NCI-H1694 treated with DMSO at 0.1 percent for 48 hours (cell line): ENCODE measurements around the gene SLPI.

Experiments used
- DNase-seq: peaks from one replicate; lab custom pipeline; 2025; lab: John Stamatoyannopoulos, UW

SLPI gene

DNA sequence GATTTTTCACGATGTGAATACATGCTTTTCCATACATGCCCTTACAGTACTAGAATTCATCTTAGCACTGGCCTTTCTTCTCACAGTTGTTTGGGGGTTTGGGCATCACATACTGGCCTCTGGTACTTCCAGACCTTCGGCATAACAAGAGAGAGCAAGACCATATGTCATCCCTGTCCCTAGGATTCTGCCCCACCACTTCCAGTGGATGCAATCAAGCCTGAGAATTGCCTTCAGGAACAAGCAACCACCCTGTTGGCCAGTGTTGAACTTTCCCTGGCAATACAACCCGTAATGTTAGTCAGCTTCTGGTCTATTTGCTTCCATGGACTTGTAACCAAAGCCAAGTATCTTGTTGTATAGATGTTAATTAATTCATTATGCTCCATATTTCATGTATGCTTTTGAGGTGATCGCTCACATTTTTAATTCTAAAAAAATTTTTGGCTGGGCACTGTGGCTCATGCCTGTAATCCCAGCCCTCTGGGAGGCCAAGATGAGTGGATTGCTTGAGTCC lies 15.4 kb upstream of the SLPI start:
- no peak for DNase-seq

DNA sequence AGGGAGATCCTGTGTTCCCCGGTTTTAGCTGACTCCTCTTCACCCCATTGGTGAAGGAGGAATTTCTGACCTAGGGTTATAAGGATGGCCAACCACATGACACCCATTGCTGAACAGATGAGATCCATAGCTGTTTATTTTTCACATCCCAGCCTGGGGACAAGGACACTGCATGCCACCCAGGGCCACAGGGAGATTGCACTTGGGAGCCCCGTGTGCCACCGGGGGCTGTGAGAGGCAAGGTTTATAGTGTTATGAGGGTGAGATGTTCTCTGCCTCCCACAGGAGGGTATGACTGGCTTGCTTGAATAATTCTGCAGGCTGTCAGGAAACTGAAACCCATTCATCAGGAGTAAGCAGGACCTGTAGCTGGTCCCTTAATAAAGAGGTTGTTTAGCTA lies 14.7 kb upstream of the SLPI start:
- DNase-seq = no peak

DNA sequence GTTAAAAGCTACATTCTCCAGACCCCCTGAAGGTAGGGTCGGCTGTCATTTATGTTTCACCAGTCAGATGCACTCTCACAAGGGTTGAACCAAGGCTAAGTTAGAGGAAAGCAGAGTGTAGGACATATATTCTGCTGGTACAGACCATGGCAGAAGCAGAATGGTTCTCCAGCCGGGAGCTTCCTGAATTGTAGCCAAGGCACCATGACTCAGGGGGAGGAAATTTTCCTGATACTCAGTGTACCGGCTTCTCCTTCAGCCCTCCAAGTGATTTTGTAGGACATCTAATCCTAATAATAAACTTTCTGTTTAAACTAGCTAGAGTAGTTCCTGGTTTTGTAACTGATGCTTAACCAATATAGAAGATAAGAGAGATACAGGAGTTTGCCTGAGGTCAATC lies 14.2 kb upstream of the SLPI start:
- DNase-seq = no peak

DNA sequence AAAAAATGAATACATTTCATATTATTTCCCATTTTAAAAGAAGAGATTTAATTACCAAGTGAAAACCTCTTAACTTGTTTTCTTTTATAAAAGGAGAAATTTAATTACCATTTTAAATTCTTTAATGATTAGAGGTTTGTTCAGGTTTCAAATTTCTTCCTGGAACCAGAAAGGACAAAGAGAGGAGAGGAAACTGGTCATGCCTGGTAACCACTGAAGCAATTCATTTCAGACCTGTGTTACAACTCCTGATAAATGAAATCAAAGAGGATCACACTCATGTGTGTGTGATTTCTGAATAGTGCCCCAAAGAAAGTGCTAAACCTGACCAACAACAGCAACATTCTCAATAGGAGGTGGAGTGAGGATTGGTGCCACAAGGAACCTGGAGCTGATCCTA lies 12.6 kb upstream of the SLPI start:
- DNase-seq = no peak

DNA sequence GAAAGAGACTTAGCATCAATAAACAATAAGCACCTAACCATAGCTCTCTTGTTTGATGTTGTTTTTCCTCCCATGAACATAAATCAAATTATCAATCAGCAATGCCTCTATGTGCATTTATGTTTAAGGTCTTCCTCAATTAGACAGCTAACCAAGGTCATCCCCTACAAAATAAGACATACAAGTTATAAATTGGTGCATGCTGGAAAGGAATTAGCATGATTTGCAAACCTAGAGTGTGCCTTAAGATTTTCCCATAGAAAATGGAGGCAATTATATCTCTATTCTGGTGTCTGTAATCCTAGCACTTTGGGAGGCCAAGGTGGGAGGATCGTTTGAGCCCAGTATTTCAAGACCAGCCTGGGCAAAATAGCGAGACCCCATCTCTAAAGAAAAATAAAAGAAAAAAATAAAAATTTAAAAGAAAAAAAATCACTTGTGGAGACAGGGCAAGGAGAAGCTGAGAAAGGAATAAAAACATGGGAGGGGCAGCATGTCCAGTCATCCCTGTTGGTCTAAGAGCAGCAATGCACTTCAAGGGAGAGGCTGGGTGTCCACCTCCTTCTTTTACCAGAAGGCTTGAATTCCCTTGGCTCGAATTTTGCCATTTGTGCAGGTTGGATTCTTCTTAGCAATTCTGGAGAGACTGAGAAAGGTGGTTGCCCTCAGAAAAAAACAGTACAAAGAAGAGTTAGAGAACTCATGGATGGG lies 9.3 kb upstream of the SLPI start:
- no peak for DNase-seq

DNA sequence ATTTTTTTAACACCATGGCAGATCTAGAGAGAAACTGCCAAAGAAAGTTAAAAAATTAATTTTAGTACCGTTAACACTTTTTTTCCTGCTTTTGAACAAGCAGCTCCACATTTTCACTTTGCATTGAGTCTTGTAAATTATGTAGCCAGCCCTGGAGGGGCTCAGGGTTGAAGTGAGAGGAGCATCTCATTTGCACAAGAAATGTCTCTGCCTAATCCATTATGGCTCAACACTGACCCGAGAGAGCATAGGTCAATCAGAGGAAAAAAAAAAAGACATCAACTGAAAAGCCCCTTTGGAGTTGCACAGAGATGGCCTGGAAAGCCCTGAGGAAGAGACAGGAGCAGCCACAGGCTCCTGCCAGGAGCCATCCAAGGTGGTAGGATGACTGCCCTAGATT lies 4.3 kb upstream of the SLPI start:
- DNase-seq = no peak

DNA sequence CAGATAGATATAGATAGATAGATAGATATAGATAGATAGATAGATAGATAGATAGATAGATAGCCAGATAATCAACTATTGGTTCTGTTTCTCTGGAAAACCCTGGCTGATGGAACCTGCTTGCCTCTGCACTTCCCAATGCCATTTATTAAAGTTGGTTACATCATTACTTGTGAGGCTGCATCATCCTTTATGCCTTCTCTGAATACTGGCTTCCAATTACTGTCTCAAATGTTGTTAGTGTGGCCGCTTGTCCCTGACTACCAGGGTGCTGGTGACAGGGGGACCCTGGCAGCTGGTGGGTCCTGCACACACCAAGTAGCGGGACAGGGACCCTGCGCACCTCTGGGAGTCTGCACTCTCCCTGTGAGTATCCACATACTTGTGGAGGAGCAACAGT lies 3.9 kb upstream of the SLPI start:
- no peak for DNase-seq

DNA sequence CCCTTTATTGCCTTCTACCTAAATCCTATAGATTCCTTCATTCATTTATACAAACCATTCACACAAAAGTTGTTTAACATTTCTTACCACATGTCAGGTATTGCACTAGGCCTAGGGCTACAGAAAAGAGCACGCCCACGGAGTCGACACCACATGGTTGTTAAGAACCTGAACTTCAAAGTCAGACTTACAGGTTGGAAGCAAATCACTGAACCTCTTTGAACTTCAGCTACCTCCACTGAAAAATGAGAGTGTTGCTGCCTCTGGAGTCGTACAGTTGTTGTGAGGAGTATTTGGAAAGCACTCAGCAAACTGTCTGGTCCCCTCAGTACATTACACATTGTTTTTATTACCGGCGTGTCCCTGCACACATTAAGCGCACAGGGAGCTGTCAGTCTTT lies 3.3 kb upstream of the SLPI start:
- DNase-seq = no peak

DNA sequence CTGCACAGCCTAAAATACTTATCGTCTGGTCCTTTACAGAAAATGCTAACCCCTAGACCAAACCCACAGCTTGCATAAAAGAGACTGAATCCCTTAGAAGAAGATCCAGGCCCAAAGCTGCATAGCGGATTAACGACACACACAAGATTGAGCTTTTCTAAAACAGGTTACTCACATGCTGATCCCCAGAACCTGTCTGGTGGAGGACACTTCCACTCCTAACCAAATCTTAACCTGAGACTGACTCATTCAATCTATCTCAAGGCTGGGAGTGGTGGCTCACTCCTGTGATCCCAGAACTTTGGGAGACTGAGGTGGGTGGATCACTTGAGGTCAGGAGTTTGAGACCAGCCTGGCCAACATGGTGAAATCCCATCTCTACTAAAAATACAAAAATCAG lies 2.8 kb upstream of the SLPI start:
- DNase-seq = no peak

DNA sequence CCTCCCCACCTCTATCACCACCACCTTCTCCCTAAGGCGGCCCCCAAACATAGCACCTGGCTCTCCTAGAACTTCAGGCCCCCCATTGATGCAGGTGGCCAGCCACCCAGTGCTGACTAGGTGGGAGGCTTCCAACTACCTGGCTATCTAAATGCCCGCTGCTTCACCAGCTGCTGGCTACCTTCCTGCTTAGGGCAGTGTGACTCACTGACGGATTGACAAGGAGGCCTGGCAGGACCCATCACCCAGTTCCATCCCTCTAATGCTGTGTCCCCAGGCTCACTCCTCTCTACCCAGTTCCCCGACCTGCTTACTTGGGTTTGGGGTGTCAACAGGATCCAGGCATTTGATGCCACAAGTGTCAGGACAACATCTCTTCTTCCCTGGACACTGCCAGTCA lies 1.1 kb downstream of the SLPI start:
- no peak for DNase-seq

DNA sequence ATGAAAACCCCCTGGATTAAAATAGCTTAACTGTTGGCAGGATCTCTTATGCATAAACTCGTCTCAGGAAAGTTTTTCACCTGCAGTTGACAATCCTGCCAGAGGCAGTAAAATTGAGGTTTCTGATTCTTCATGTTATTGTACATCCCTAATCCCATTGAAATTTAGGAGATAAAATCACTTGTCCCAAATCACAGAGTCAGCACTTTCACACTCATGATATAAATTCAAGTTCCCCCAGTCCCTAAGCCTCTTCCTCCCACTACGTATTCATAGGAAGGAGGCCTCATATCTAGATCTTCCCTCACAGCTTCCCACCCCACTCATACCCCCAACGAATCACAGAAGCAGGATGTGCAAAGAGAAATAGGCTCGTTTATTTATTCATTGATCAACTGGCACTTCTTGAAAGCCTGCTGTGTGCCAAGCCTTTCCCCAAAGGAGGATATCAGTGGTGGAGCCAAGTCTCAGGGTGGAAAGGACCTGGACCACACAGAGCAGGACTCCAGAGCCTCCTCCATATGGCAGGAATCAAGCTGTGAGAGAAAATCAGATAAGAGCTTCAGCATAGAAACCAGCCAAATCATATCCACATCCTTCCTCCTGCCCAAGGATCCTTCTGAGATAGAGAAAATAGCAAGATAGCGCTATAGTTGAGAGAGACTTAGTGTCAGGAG lies 2.3 kb downstream of the SLPI start:
- DNase-seq = no peak

DNA sequence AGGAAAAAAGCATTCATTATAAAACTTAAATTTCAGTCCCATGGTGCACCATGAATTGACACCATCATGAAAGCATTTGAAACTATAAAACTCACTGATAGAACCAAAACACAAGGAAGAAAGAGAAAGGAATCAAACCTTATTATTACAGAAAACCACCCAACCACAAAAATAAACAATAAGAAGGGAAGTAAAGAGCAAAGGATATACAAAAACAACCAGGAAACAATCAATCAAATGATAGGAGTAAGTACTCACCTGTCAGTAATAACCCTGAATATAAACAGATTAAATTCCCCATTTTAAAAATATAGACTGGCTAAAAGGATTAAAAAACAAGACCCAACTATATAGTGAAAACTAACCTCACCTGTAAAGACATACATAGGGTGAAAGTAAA lies 5.8 kb downstream of the SLPI start:
- no peak for DNase-seq

DNA sequence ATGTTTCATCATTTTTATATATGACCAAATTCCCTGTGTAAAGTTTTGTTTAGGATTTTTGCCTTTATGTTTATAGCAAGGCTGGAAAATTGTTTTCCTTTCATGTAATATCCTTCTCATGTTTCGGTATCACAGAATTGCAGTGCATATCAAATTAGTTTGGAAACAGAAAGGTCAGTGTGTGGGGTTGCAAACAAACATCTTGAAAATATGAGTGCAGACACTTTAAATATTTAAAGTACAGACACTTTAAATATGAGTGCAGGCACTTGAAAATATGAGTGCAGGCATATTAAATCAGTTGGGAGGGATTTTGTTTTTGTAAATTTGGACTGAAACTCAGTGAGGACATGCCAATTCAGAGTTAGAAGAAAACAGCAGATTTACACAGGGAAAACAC lies 6.5 kb downstream of the SLPI start:
- DNase-seq = no peak

DNA sequence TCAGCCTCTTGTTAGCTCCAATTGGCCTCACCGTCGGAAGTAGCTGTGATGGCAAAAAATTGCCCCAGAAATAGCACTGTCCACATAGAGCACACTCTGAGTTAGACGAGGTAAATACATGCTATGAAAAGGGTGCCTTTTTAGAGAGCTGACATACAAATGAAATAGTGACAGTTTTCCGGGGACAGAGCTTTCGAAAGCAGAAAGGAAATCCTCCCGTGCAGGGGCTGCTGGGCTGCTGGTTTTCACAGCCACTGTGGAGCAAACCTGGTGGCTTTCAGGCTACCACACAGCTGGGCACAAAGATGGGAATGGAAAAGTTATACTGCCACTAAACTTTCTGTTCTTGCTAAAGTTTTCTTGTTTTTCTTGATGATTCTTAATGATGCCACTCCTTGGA lies 8.3 kb downstream of the SLPI start:
- DNase-seq = no peak

DNA sequence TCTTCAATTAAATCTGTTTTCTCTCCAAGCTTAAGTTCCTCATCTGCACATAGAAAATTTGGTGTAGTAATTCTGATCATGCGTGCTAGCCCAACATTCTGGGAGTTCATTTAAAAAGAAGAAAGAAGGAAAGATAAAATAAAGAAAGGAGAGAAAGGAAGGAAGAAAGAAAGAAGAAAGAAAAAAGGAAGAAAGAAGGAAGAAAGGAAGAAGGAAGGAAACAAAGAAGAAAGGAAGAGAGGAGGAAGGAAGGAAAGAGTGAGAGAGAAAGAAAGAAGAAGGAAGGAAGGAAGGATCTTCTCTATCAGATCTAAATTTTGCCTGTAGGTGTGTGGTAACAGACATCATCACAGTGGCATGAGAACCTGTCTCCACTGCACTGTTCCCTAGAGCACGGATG lies 16.2 kb downstream of the SLPI start:
- DNase-seq = no peak

DNA sequence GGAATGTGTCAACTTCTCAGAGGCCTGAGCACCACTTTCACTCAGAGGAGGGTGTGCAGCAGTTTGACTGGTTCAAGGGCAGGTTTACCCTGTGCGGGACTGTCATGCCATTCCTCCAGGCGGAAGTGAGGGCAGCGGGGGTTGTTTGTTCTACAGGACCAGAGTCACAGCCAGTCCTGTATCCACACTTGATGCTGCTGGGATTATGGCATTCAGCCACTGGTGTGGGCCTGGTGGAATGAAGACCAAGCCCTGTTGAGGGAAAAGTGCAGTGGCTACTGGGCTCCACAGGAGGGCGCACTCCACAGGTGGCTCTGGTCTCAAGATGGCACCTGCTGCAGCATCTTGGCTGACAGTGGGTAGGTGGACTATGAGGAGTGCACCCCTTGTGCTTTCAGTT lies 18.4 kb downstream of the SLPI start:
- no peak for DNase-seq

DNA sequence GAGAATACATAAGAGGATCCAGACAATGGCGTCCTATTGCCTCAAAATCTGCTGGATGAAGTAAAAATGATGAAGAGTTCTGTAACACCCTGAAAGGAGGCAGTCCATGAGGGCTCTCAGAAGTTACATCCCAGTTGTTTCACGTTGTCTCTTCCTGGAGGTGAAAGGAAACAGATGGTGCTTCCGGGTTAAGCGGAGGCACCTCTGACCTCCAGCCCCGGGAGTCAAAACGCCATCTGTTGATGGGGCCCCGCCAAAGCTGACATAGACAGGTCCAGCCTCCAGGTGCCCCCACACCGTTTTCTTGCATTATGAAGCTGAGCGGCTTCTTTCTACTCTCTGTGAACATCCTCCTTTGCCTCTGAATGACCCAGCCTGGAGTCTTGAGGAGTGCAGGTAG lies 23.7 kb downstream of the SLPI start:
- no peak for DNase-seq

DNA sequence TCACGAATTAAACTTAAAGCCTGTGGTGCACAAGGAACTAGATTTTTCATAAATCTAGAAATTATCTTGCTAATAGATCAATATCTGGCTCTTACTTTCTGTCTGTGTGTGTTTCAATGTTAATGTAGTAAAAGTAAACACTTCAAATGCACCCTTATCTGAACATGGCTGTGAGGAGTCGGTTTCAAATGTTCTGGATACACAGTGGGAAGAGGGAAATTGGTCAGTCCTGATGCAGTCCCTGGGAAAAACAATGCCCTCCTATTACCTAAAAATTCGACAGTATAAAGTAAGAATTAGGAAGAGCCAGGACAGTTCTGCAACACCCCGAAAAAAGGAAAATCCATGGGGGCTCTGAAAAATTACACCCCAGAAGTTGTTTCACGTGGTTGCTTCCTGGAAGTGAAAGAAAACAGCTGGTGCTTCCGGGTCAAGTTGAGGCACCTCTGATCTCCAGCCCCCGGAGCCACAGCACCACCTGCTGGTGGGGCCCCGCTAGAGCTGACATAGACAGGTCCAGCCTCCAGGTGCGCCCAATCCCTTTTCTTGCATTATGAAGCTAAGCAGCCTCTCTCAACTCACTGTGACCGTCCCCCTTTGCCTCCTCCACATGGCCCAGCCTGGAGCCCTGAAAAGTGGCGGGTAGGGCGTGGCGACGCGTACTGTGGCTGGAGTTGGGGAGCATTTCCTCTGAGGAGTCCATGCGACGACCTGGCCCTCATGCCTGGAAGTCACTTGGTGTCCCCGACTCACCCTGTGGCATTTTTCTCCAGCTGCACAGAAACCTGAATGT lies 24.9 kb downstream of the SLPI start:
- DNase-seq = no peak

DNA sequence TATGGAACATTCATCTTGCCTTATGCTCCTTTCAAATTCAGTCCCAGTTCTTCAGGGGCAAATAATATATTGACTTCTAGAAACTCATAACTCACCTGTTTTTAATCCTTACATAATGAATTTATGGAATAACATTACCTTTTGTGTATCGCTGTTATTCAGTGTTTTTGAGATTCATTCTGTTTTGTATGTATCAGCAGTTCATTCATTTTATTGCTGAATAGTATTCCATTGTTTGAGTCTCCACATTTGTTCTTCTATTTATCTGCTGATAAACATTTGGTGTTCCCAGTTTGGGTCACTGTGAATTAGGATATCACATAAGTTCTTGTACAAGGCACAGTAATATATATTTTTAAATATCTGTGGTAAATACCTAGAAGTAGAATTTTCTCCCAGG lies 28.1 kb downstream of the SLPI start:
- DNase-seq = no peak

DNA sequence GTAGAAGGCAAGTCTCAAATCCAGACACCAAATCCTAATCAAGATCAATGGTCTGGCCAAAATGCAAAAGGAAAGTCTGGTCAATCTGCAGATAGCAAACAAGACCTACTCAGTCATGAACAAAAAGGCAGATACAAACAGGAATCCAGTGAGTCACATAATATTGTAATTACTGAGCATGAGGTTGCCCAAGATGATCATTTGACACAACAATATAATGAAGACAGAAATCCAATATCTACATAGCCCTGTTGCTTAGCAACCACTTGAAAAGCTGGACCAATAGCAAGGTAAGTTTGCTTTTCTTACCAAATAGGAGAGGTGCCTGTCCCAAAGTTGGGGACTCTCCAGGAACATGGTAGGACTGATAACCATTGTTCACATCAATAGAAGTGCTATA lies 31.2 kb downstream of the SLPI start:
- no peak for DNase-seq

DNA sequence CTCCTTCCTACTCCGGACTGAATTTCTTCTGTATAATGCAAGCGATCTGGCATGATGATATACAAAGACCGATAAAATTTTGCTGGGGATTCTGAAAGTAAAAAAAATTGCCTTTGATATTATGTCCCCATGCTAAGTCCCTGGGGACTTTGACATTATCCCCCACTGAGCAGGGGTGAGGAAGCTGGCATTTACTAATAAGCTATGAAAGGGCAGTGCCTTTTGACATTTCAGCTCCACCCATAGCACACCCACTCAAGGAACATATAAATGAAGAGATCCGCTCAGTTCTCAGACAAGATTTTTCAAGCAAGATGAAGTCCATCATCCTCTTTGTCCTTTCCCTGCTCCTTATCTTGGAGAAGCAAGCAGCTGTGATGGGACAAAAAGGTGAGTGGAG lies 33.3 kb downstream of the SLPI start, which contains the start of gene SEMG2:
Gene SEMG2, plus strand, starts transcription at position 298 of the 400 bp plus-strand sequence. Its CDS starts 17 bp downstream, at position 315.
- no peak for DNase-seq

DNA sequence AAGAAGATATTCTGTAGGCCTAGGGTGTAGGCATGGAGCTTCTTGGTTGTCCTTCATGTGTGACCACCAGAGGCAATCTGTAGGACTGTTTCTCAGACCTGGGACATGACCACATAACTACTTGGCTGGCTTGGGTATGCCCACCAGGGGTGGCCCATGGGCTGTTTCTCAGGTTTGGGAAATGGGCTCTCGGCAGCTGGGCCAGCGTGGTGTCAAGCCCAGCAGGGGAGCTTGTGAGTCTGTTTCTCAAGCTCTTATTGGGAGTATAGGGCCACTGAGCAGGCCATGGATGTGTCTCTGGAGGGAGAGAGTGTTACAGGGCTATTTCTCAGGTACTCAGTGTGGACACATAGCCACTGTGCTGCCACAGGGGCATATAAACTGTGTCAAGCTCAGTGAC lies 35.7 kb downstream of the SLPI start:
- DNase-seq = no peak

DNA sequence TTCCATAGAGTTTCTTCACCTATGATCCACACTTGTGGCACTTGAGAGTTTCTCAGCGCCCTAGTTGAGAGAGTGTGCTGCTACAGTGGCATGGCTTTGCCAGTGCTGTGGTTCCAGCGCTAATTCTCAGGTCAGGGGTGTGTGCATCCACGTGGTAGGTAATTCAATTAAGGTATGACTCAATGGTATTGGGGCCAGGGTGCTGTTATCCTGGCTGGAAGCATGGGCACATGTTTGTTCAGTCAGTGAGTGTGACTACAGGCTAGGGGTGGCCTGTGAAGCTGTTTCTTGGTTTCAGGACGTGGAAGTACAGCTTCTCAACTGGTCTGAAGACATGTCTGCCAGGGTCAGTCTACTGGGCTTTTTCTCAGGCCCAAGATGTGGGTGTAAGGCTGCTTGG lies 36.2 kb downstream of the SLPI start:
- no peak for DNase-seq
